ENCODE results near the gene SERPINA12. TPM values are rescaled to one million over a fixed set of nuclear protein-coding genes. Genes with fewer than 3 reads are reported as not detected.

Gene SERPINA12
- total and polyA plus RNA-seq, 2 experiments from 2014 or later: not detected

- Histone ChIP-seq H3K27me3 (ENCODE audit: insufficient read depth) (no peaks in the 10 kb centered on the region), H3K79me2 (replicated peaks; ENCODE audit: insufficient read depth) (no peaks in the 10 kb centered on the region), H3K4me3 (no peak overlapping the region), H3K36me3 (ENCODE audit: insufficient read depth) (no peaks in the 10 kb centered on the region), H4K20me1 (replicated peaks; ENCODE audit: insufficient read depth) (no peaks in the 10 kb centered on the region), H3K4me2 (no peak overlapping the region), H3K9me2 (ENCODE audit: insufficient read depth) (peaks cover 3% of the 10 kb centered on the region; the same call in 1 of the 2 replicates), H3K4me1 (ENCODE audit: insufficient read depth) (no peaks in the 10 kb centered on the region), H3F3A (replicated peaks; ENCODE audit: low read depth) (no peaks in the 10 kb centered on the region), H3K27ac (ENCODE audit: low read depth) (no peak overlapping the region), H2AFZ (no peak overlapping the region)
- TF ChIP-seq ETS1 (IDR thresholded peaks at IDR 0.05) (no peak), REST (IDR thresholded peaks at IDR 0.05; ENCODE audit: unreplicated experiment) (no peak), ZNF114 (CRISPR knock-in tag; IDR thresholded peaks at IDR 0.05) (no peak), STAT1 (IDR thresholded peaks at IDR 0.05; ENCODE audit: unreplicated experiment) (no peak), CREB1 (CRISPR knock-in tag; IDR thresholded peaks at IDR 0.05; ENCODE audit: low read depth) (no peak), JUNB (IDR thresholded peaks at IDR 0.05; ENCODE audit: unreplicated experiment) (no peak), EZH2 (IDR thresholded peaks at IDR 0.05; ENCODE audit: low read depth, unreplicated experiment) (no peak), POLR2AphosphoS5 (IDR thresholded peaks at IDR 0.05; ENCODE audit: low read depth) (no peak), CTCF (conservative IDR thresholded peaks at IDR 0.05; ENCODE audit: low read depth in 2 of 2) (no peak), EZH2phosphoT487 (IDR thresholded peaks at IDR 0.05; ENCODE audit: unreplicated experiment) (no peak), ZNF462 (CRISPR knock-in tag; IDR thresholded peaks at IDR 0.05) (no peak), NANOG (IDR thresholded peaks at IDR 0.05; ENCODE audit: borderline replicate concordance) (no peak), ZNF331 (CRISPR knock-in tag; IDR thresholded peaks at IDR 0.05; ENCODE audit: low read depth) (no peak)
- H3K4me3 Mint-ChIP-seq: no peak overlapping the region
- no peaks in the 10 kb centered on the region for H3K9me3 Mint-ChIP-seq
- H3K4me1 Mint-ChIP-seq: no peaks in the 10 kb centered on the region
- ATAC-seq (no peak), DNase-seq (ENCODE audit: low spot score) (no peak)
- peaks cover 9% of the 10 kb centered on the region for H3K27me3 Mint-ChIP-seq (ENCODE audit: insufficient read depth, low read depth, poor library complexity)
- no peak overlapping the region for H3K27ac Mint-ChIP-seq
- H3K36me3 Mint-ChIP-seq (ENCODE audit: low read depth): no peaks in the 10 kb centered on the region
Observed at GRCh38 chr14:94505641-94506040, 3.6 kb downstream of the SERPINA12 start.
